ENCODE results near the gene DHX15. TPM values are rescaled to one million over a fixed set of nuclear protein-coding genes. Genes with fewer than 3 reads are reported as not detected.
"Not testable (repeated sequence)": the region's sequence is repeated elsewhere in the genome, so short reads cannot be mapped to it uniquely, and the experiment has no call there.

The DHX15 gene
- total and polyA plus RNA-seq, 9 donors = 57.3 to 129 (median 106) TPM

DNA sequence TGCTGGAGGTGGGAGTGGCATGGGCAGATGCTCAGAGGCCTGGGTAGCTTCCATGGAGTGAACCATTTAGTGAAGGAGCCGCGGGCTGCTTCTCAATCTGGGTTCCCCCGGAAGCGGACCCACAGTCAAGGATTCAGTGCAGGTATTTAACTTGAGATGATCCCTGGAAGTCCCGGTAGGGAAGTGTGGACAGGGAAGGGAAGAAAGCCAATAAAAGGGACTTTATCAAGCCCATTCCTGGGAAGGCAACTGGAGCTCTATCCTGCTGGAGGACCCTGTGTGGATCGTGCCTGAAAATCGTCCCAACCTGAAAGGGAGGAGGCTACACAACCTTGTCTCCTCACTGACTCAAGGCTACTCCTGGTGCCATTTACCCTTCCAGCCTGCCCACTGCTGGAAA lies 76.9 kb downstream of the DHX15 start:
- DNase-seq = no peak
- Histone ChIP-seq H3K9me3 (no peaks in the 10 kb centered on the region), H3K27ac (no peak overlapping the region), H3K27me3 (no peaks in the 10 kb centered on the region), H3K4me1 (ENCODE audit: insufficient read depth) (no peaks in the 10 kb centered on the region), H3K4me3 (no peak overlapping the region), H3K36me3 (no peaks in the 10 kb centered on the region)
- 84 to 88% (median 84%) methylated on average over 7 of the region's 7 CpGs for WGBS, 3 donors
- TF ChIP-seq CTCF (IDR thresholded peaks at IDR 0.05) (no peak), POLR2A (IDR thresholded peaks at IDR 0.05) (no peak), EP300 (IDR thresholded peaks at IDR 0.05) (no peak)
- intact Hi-C loops (cut with DNase I) = no loop called here

GRCh38 chr4:24503090-24503489 lies 81.3 kb downstream of the DHX15 start:
- H3K9me3 ChIP-seq; intact Hi-C loops (cut with DNase I); H3K27ac ChIP-seq; H3K27me3 ChIP-seq; H3K4me3 ChIP-seq; DNase-seq; H3K36me3 ChIP-seq; H3K4me1 ChIP-seq (ENCODE audit: insufficient read depth): not testable (repeated sequence)
- 86 to 88% (median 87%) methylated on average over 10 of the region's 10 CpGs for WGBS, 3 donors

DNA sequence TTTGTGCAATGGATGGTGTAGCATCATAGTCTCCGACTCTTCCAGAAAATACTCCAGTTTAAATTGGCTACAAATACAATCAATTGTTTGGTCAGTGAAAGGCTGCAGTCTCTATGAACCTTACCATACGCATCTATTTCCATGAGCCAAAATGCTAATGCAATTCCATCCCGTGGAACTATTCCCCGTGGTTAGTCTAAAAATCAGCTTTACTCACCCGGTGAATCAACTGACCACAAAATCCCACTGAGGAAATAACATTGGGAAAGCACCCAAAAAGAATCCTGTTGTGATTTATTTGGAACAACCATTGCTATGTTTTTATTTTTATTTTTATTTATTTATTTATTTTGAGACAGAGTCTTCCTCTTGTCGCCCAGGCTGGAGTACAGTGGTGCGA lies 87.1 kb downstream of the DHX15 start:
- TF ChIP-seq EP300 (IDR thresholded peaks at IDR 0.05) = no peak
- no peak for TF ChIP-seq CTCF (IDR thresholded peaks at IDR 0.05)
- TF ChIP-seq POLR2A (IDR thresholded peaks at IDR 0.05) = no peak
- Histone ChIP-seq H3K27me3 (no peaks in the 10 kb centered on the region), H3K4me1 (ENCODE audit: insufficient read depth) (no peaks in the 10 kb centered on the region), H3K36me3 (no peaks in the 10 kb centered on the region), H3K4me3 (no peak overlapping the region), H3K27ac (no peak overlapping the region), H3K9me3 (no peaks in the 10 kb centered on the region)
- WGBS, 3 donors = 86 to 91% (median 87%) methylated on average over 7 of the region's 7 CpGs
- intact Hi-C loops (cut with DNase I) = no loop called here
- no peak for DNase-seq

DNA sequence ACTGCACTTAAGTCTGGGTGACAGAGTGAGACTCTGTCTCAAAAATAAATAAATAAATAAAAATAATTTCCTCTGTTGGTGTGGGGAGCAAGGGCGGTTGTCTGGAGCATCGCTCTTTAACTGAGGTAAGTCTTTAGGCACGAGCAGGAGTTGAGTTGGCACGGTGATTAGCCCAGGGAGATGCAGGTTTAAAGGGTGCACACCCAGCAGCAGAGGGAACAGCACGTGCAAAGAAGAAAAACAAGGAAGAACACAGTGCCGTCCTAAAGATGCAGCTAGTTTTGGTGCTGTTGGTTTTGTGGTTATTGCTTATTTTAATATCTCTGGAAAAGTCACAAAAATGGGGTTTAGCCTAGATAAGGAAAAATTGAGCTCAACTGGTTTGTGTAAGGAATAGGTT lies 87.8 kb downstream of the DHX15 start:
- no peak overlapping the region for H3K27ac ChIP-seq
- no peak for DNase-seq
- no peaks in the 10 kb centered on the region for H3K9me3 ChIP-seq
- 83 to 88% (median 84%) methylated on average over 6 of the region's 6 CpGs for WGBS, 3 donors
- H3K36me3 ChIP-seq = no peaks in the 10 kb centered on the region
- no peak overlapping the region for H3K4me3 ChIP-seq
- H3K4me1 ChIP-seq (ENCODE audit: insufficient read depth) = no peaks in the 10 kb centered on the region
- no peak for TF ChIP-seq EP300 (IDR thresholded peaks at IDR 0.05)
- TF ChIP-seq POLR2A (IDR thresholded peaks at IDR 0.05) = no peak
- TF ChIP-seq CTCF (IDR thresholded peaks at IDR 0.05) = no peak
- no peaks in the 10 kb centered on the region for H3K27me3 ChIP-seq
- intact Hi-C loops (cut with DNase I) = no loop called here

- 93 to 98% (median 97%) methylated on average over 1 of the region's 1 CpG for WGBS, 3 donors
- H3K9me3 ChIP-seq = no peaks in the 10 kb centered on the region
- TF ChIP-seq EP300 (IDR thresholded peaks at IDR 0.05) (no peak), CTCF (IDR thresholded peaks at IDR 0.05) (no peak), POLR2A (IDR thresholded peaks at IDR 0.05) (no peak)
- no peak overlapping the region for H3K4me3 ChIP-seq
- H3K27me3 ChIP-seq = no peaks in the 10 kb centered on the region
- H3K27ac ChIP-seq = no peak overlapping the region
- H3K4me1 ChIP-seq (ENCODE audit: insufficient read depth) = no peaks in the 10 kb centered on the region
- intact Hi-C loops (cut with DNase I) = no loop called here
- H3K36me3 ChIP-seq = no peaks in the 10 kb centered on the region
- no peak for DNase-seq
Measured at GRCh38 chr4:24495388-24495787, 89.0 kb downstream of the DHX15 start.
